Stimulated activated CD4-positive, alpha-beta T cell treated with anti-CD3 and anti-CD28 coated beads, Interleukin-1b, Interleukin-23, amount 100 ng/mL, for 24 hours (primary cell): Measurements from ENCODE around the gene NCK2.
A peak's percentile ranks its signal among the peaks of the same experiment; 100 is the strongest.

Experiments
- DNase-seq, 4 experiments: peaks; one replicate each; pipeline ENCODE4 v3.0.0-alpha.2; 2020; ENCODE audit warnings: low read depth in 4 of 4, low spot score in 1 of 4

The NCK2 gene

GRCh38 chr2:105866216-105867185, 121.8 kb downstream of the NCK2 start:
- no peak for DNase-seq

DNA sequence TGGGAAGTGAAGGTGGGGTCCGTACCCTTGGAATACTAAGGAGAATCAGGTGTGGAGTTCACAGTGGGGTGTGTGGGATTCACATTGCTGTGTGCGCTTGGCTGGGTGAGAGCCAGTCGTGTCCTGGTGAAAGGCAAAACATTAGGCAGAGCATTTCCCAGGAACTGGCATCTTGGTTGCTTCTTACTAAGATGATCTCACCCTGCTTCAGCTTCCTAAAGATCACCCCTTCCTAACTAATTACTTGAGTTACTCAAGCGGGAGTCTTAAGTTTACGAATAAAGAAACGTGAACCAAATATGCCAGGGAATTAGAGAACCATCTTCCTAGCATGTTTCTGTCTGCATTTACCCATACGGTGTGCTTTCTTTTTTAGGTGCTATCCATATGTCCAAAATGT, 122.9 kb downstream of the NCK2 start:
- DNase-seq = no peak

- DNase-seq = no peak
Observed at GRCh38 chr2:105868060-105868459, 123.3 kb downstream of the NCK2 start.

DNA sequence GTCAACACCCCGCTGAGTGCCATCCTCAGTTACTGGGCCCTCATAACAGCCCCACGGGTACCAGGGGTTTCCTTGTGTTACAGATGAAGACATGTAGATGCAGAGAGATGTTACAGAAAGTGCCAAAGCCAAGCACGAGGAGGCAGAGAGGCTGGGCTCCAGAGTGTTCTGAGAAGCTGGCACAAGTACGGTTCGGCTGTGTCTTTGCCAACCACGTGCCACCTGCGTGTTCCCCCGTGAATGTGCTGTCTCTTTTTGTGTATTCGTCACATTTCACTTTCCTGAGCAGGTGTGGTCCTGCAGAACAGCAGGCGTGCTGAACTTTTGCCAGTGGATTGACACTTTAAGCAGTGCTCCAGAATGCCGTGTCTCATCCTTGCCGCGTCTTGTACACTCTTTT, 124.6 kb downstream of the NCK2 start:
- no peak for DNase-seq

DNA sequence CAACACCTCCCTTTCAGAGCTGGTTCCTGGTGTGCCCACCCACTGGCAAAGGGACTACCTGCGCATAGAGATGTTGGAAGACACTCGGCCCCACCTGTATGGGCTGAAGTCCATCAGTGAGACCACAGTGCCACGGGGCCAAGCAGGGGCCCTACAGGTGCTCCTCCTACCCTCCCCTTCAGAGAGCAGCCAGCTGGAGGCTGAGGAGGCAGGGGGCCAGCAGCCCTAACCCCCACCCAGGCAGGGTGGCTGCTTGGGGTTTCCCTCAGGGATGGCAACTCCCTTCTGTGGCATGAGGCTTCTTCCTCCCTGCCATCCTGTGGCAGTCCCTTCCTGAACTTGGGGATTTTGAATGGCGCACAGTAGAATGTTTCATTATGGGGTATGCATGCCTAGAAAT, 125.3 kb downstream of the NCK2 start:
- DNase-seq = no peak

DNA sequence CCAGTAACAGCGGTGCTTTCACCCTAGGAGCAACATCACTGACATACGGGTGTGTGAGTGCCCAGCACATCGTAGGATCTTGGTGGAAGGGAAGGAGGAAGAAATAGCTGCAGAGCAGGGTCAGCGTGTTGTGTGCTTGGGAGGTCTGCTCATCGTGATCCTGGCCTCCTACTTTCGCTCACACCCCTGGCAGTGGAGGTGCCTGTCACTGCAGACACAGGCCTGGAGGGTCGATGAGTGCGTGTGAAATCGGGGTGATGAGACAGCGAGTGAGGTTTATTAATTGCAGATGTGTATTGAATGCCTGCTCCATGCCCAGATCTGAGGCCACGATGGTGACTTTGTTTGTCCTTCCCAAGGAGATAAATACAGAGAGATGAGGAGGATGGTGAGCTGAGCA, 126.1 kb downstream of the NCK2 start:
- DNase-seq = no peak

DNA sequence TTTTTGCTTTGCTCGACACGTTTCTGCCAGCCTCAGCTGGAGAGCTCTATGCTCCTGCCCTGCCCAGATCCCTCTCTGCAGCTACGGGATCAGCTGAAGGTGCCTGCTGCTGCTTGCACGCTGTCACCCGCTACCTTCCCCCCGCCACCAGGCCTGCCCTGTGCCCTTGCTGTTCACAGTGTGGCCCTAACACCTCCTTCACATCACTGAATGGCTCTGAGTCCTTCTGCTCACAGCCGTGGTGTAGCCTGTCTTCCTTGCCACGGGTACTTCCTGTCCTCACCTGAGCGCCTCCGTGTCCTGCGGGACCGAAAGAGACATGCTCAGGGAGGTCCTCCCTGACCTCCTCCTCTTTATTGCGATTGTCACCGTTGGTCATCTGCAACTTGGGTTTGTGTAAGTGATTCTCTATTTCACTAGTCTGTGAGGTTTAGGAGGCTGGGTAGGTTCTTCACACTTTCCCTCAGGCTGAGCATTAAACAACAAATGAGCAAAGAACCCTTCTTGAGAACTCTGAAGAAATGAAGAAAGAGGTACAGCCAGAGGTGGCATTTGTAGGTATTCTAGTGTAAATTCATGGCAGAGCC, 127.5 kb downstream of the NCK2 start:
- no peak for DNase-seq

- no peak for DNase-seq
Observed at GRCh38 chr2:105872830-105873229, 128.1 kb downstream of the NCK2 start.

DNA sequence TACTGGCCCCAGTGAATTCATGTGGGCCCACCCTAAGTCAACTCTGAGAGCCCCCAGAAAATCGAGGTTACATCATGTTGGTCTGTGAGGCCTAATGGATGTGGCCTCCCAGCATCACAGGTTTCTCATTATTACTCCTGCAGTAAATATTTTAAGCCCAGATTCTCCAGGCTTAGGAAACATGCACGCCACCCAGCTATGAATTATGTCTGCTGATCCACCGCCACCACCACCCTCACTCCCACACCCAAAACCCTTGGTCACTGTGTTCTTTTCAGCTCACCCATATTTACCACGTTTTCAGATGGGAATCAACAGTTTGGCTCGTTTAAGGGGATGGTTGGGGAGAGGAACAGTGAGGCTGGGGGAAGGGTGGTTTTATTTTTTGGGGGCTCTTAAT, 128.6 kb downstream of the NCK2 start:
- no peak for DNase-seq

DNA sequence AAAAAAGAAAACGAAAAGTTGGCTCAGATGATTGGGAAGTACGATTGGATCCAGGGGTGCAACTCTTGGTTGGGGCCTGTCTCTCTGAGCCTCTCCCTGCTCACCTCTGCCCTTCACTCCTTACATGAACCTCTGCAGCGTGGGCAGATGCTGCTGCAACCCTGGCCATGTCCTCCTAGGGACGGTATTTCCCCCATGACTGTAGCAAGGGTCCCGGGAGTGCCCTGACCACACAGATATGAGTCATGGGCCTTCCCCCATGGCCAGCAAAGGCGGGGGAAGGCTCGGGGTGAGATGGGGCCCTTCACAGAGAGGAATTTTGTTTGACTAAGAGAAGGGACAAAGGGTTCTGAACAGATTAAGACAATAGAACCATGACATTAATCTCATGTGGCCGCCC, 129.0 kb downstream of the NCK2 start:
- peak in 3 of 4 experiments; percentile 16 to 64 (median 23) for DNase-seq

DNA sequence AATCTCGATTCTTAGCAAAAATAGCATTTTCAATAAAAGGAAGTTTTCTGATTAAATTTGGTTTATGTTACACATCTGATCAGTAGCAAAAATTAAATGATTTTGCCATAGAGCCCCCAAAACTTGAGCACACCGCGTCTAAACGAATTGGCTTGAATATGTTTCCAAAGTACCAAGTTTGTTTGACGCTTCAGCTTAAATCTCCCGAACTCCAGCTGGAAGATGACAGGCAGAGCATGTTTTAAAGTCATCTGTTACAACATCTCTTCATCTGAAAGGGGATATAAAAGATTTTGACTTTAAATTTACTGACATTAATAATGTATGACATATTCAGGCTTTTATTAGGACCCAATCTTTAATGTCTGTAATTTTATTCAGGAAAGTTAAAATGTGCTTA, 129.8 kb downstream of the NCK2 start:
- no peak for DNase-seq

DNA sequence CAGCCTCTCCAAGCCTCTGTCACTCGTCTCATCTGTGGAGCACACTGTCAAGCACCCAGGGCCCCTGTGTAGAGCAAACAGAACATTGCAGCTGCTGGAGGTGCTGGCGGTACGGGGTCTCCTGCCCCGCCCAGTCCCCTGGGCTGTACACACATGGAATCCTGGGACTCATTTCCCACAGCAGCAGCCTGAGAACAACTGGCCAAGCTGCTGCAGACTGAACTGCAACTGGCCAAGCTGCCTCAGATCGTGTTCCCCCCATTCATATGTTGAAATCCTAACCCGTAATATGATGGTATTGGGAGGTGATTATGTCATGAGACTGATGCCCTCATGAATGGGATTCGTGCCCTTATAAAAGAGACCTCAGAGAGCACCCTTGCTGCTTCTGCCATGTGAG, 130.5 kb downstream of the NCK2 start:
- DNase-seq = no peak

- DNase-seq = no peak
Observed at GRCh38 chr2:105876191-105876590, 131.5 kb downstream of the NCK2 start.

DNA sequence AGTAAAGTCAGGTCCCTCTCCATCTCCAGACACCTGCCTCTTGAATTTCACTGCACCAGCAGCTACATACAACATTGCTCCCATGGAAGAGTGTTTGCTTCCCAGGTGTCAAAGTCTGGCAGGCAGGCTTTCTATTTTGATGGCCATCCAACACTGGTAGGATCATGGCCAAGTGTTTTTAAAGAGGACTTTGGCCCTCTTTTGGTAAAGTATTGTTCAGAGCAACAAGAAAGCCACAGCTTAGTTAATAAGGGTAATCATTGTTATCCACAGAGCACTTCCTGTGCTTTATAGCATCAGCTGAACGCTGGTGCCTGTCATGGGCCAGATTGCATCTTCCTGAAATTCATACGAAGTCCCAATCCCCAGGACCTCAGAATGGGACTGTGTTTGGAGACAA, 133.2 kb downstream of the NCK2 start:
- DNase-seq = no peak

- DNase-seq = no peak
Observed at GRCh38 chr2:105879106-105879802, 134.5 kb downstream of the NCK2 start.

DNA sequence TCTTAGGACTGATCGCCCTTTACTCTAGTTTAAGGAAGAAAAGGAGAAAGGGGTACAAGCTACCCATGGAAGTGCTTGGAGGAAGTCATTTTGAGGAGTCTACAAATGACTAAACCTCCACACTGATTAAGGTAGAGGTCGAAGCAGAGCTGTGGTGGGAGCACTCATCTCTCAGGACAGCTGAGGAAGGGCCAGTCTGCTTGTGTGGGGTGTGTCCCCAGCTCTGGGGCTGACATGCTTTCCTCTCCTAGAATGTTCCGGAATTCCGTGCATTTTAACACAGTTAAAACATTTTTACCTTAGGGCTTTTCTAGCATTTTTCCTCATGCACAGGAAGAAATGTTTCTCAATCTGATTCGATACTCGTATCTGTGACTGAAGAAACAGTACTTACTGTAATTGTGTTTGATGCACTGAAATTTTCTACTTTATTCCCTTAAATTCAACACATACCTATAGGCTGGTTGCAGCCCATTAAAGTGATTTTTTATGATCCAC, 135.1 kb downstream of the NCK2 start:
- no peak for DNase-seq

- DNase-seq = no peak
Observed at GRCh38 chr2:105880637-105881036, 135.9 kb downstream of the NCK2 start.

DNA sequence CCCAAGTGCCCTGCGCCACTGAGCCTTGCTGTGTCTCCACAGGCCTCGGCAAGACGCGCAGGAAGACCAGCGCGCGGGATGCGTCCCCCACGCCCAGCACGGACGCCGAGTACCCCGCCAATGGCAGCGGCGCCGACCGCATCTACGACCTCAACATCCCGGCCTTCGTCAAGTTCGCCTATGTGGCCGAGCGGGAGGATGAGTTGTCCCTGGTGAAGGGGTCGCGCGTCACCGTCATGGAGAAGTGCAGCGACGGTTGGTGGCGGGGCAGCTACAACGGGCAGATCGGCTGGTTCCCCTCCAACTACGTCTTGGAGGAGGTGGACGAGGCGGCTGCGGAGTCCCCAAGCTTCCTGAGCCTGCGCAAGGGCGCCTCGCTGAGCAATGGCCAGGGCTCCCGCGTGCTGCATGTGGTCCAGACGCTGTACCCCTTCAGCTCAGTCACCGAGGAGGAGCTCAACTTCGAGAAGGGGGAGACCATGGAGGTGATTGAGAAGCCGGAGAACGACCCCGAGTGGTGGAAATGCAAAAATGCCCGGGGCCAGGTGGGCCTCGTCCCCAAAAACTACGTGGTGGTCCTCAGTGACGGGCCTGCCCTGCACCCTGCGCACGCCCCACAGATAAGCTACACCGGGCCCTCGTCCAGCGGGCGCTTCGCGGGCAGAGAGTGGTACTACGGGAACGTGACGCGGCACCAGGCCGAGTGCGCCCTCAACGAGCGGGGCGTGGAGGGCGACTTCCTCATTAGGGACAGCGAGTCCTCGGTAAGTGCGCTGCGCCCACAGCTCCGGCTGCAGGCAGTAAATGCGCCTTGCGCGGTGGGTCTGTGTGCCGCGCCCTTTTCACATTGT, 136.8 kb downstream of the NCK2 start:
- DNase-seq = no peak

GRCh38 chr2:105882341-105882740, 137.6 kb downstream of the NCK2 start:
- DNase-seq = no peak

GRCh38 chr2:105882920-105883435, 138.3 kb downstream of the NCK2 start:
- DNase-seq = no peak
